HFFc6 (cell line): Measurements from ENCODE around the gene WFDC1. TPM values are rescaled to one million over a fixed set of nuclear protein-coding genes. Genes with fewer than 3 reads are reported as not detected.

Experiments
- DNase-seq: peaks from one replicate; pipeline ENCODE4 v3.0.0-alpha.2; 2018
- H3K27ac Mint-ChIP-seq: 2 replicates; pipeline ENCODE4 v1.8.0; 2020; ENCODE audit warnings: mild to moderate bottlenecking, mixed read lengths
- H3K27me3 Mint-ChIP-seq: 2 replicates; pipeline ENCODE4 v1.8.0; 2021; ENCODE audit warnings: mild to moderate bottlenecking, moderate library complexity, mixed read lengths; ENCODE audit not compliant: insufficient read depth
- H3K36me3 Mint-ChIP-seq: 2 replicates; pipeline ENCODE4 v1.8.0; 2021; ENCODE audit warnings: low read depth, mixed read lengths
- H3K4me1 Mint-ChIP-seq: 2 replicates; pipeline ENCODE4 v1.8.0; 2020; ENCODE audit warnings: low read depth, mixed read lengths
- H3K4me3 Mint-ChIP-seq: 2 replicates; pipeline ENCODE4 v1.8.0; 2020; ENCODE audit warnings: mild to moderate bottlenecking, moderate library complexity, mixed read lengths
- H3K9me3 Mint-ChIP-seq: 2 replicates; pipeline ENCODE4 v1.8.0; 2020; ENCODE audit warnings: mild to moderate bottlenecking, mixed read lengths
- CTCF ChIP-seq: fragments of 200-600 bp; sonication (generic); IDR thresholded peaks from 2 replicates; pipeline ENCODE4 v1.5.0; 2021; ENCODE audit warnings: antibody characterized with exemption, mild to moderate bottlenecking
- total RNA-seq, 6 experiments: library from RNA; stranded (reverse); fragmentation: NEBNext Ultra II Directional; extraction: Animal tissue kit (Norgen Biotek cat#: 25700); gene quantifications; 2 replicates in 1 of 6; 3 replicates in 5 of 6; pipeline ENCODE4 v1.2.3, GENCODE V29; 2021

WFDC1 gene
- total RNA-seq, 6 experiments from 2014 or later, result 2.4 to 34.5 (median 2.8) TPM

GRCh38 chr16:84252184-84252583 is 42.5 kb upstream of the WFDC1 start:
- Mint-ChIP-seq H3K36me3 (no peaks in the 10 kb centered on the region), H3K9me3 (no peaks in the 10 kb centered on the region), H3K4me3 (no peak overlapping the region), H3K27ac (no peak overlapping the region), H3K4me1 (peaks cover 11% of the 10 kb centered on the region), H3K27me3 (peaks cover 16% of the 10 kb centered on the region)
- DNase-seq, result no peak
- TF ChIP-seq CTCF, result no peak

- Mint-ChIP-seq H3K4me3 (no peak overlapping the region), H3K27me3 (peaks cover 17% of the 10 kb centered on the region), H3K36me3 (no peaks in the 10 kb centered on the region), H3K9me3 (no peaks in the 10 kb centered on the region; the same call in none of the 2 replicates), H3K27ac (no peak overlapping the region), H3K4me1 (peaks cover 1% of the 10 kb centered on the region)
- no peak for DNase-seq
- no peak for TF ChIP-seq CTCF
These were observed 41.5 kb upstream of the WFDC1 start for GRCh38 chr16:84253173-84253572.

GRCh38 chr16:84254062-84254461 is 40.6 kb upstream of the WFDC1 start:
- Mint-ChIP-seq H3K9me3 (no peaks in the 10 kb centered on the region; the same call in none of the 2 replicates), H3K4me3 (no peak overlapping the region), H3K27ac (no peak overlapping the region), H3K27me3 (peaks cover 17% of the 10 kb centered on the region), H3K36me3 (no peaks in the 10 kb centered on the region), H3K4me1 (no peaks in the 10 kb centered on the region)
- TF ChIP-seq CTCF, result no peak
- DNase-seq, result no peak

- peaks cover 14% of the 10 kb centered on the region for H3K27me3 Mint-ChIP-seq
- H3K27ac Mint-ChIP-seq, result no peak overlapping the region
- H3K36me3 Mint-ChIP-seq, result no peaks in the 10 kb centered on the region
- TF ChIP-seq CTCF, result no peak
- DNase-seq, result no peak
- no peaks in the 10 kb centered on the region for H3K4me1 Mint-ChIP-seq
- no peak overlapping the region for H3K4me3 Mint-ChIP-seq
- H3K9me3 Mint-ChIP-seq, result no peaks in the 10 kb centered on the region; the same call in none of the 2 replicates
These were observed 39.4 kb upstream of the WFDC1 start for GRCh38 chr16:84255050-84255810.

- H3K4me1 Mint-ChIP-seq, result no peaks in the 10 kb centered on the region
- no peaks in the 10 kb centered on the region; the same call in none of the 2 replicates for H3K9me3 Mint-ChIP-seq
- TF ChIP-seq CTCF, result no peak
- H3K27ac Mint-ChIP-seq, result no peak overlapping the region
- H3K36me3 Mint-ChIP-seq, result no peaks in the 10 kb centered on the region
- no peak for DNase-seq
- peaks cover 16% of the 10 kb centered on the region for H3K27me3 Mint-ChIP-seq
- no peak overlapping the region for H3K4me3 Mint-ChIP-seq
These were observed 36.4 kb upstream of the WFDC1 start for GRCh38 chr16:84258266-84258665.
